ENCODE data around the gene HS6ST1. TPM values are rescaled to one million over a fixed set of nuclear protein-coding genes. Genes with fewer than 3 reads are reported as not detected.
A peak's percentile ranks its signal among the peaks of the same experiment; 100 is the strongest.

HS6ST1 gene
- total and polyA plus RNA-seq, 4 donors: 37.0 to 110 (median 84.7) TPM

DNA sequence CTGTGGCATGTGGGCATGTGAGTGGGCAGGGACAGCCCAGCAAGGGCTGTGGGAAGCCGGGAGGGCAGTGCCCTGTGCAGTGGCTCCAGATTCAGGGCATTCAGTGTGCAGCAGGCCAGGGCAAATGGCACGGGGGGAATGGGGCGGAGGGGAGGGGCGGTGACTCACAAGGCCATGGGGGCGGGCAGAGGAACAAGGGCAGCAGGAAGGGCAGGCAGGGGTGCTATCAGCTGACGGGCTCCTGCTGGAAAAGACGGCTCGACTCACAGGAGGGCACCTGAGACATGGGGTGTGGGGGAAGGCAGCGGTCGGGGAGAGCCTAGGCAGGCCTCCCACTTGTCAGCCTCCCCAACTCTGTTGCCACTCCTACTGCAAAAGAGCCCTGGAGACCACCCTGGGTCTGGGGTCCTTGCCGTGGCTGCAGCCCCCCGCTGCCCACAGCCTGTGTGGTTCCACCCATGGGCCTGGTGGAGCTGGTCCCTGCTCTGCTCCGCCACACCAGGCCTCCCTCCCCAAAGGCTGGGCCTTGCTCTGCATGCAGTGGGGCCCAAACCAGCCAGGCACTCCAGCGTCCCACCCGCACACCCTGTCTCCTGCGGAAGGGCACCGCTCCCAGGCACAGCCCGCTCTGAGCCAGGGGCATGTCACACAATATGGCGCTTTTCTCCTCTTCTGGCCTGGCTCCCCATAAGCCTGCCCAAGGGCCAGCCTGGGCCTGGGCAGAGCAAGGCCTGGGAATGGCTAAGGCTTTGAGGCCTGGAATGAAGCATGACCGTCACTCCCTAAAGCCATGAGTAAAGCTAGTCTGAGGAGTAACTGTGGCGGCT is 25.9 kb downstream of the HS6ST1 start:
- H3K36me3 ChIP-seq (ENCODE audit: control insufficient read depth, insufficient read depth, low read length): peaks cover 47% of the 10 kb centered on the region
- no peak overlapping the region for H3K4me3 ChIP-seq (ENCODE audit: low read depth, low read length)
- peaks cover 61% of the 10 kb centered on the region for H3K4me1 ChIP-seq (ENCODE audit: control insufficient read depth, insufficient read depth, low read length)
- H3K27ac ChIP-seq (ENCODE audit: low read depth, low read length): peak overlapping the region; percentile 67
- H3K9me3 ChIP-seq (ENCODE audit: control insufficient read depth, insufficient read depth, low read length): no peaks in the 10 kb centered on the region
- DNase-seq (ENCODE audit: low read depth in 4 of 6, low spot score in 6 of 6): peak in 1 of 6 donors; percentile 49
- H3K27me3 ChIP-seq (ENCODE audit: control insufficient read depth, insufficient read depth, low read length): no peaks in the 10 kb centered on the region
- 73% methylated on average over 17 of the region's 21 CpGs for WGBS (ENCODE audit: insufficient coverage)

DNA sequence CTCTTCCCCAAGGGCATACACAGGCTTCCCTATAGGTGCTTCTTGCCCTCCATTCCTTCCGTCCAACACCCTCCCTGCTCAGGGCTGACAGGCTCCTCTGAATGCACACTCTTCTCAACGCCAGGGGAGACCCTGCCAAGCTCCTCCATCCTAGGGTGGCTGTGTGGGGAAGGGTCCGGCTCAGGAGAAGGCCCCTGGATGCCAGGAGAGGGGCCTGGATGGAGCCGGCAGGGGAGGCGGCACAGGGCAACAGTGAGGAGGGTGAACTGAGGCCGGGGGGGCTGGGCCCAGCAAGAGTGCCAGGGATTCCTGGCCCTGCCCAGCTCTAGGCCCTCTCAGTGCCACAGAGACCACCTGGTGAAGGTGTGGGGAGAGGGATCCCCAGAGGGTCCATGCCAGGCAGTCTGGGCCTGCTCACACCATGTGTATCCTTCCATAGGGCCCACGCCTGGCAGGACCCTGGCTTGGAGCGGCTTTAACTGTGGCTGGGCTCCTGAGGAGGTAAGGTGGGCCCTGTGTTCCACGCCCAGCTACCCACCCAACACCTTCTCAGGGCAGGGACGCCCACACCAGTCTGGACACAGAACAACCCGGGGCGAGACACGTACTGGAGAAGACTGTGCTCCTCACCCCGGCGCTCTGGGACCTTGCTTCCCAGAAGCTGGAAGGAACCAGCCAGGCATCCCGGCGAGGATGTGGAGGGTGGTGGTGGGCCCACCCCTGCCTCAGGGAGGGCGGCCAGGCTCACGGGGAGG is 26.6 kb downstream of the HS6ST1 start:
- H3K4me3 ChIP-seq (ENCODE audit: low read depth, low read length): no peak overlapping the region
- H3K27ac ChIP-seq (ENCODE audit: low read depth, low read length): no peak overlapping the region
- H3K4me1 ChIP-seq (ENCODE audit: control insufficient read depth, insufficient read depth, low read length): peaks cover 69% of the 10 kb centered on the region
- peaks cover 55% of the 10 kb centered on the region for H3K36me3 ChIP-seq (ENCODE audit: control insufficient read depth, insufficient read depth, low read length)
- 83% methylated on average over 14 of the region's 19 CpGs for WGBS (ENCODE audit: insufficient coverage)
- DNase-seq (ENCODE audit: low read depth in 4 of 6, low spot score in 6 of 6): no peak
- no peaks in the 10 kb centered on the region for H3K9me3 ChIP-seq (ENCODE audit: control insufficient read depth, insufficient read depth, low read length)
- H3K27me3 ChIP-seq (ENCODE audit: control insufficient read depth, insufficient read depth, low read length): no peaks in the 10 kb centered on the region

DNA sequence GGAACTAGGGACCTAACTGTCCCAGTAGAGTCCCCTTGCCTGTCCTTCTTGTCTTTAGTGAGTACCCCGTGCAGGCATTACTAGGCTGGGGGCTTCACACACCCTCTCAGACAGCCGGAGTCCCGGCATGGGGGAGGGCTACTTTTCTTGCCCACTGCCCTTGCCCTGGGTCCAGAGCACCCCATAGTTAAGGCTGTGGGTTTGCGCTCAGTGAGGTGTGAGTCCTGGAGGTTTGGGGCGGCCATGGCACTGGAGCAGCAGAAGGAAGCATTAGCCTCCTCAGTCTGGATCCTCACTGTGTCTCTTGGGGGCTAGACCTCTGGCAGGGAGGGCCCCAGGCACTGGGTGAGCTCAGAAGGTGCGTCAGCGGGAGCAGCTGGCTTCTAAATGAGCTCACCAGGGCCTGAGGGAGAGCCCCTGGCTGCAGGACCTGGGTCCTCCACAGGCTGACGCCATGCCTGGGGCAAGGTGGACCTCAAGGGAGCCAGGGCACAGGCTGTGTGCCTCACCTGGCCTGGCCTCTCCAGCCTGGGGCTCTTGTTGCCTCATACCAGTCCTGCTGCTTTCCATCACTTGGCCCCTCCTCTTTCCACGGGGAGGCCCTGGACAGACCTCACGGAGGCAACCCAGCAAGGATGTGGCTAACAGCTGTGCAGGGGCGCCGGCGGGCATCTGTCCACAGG is 27.4 kb downstream of the HS6ST1 start:
- 88% methylated on average over 12 of the region's 13 CpGs for WGBS (ENCODE audit: insufficient coverage)
- no peaks in the 10 kb centered on the region for H3K9me3 ChIP-seq (ENCODE audit: control insufficient read depth, insufficient read depth, low read length)
- no peaks in the 10 kb centered on the region for H3K27me3 ChIP-seq (ENCODE audit: control insufficient read depth, insufficient read depth, low read length)
- H3K36me3 ChIP-seq (ENCODE audit: control insufficient read depth, insufficient read depth, low read length): peaks cover 61% of the 10 kb centered on the region
- H3K27ac ChIP-seq (ENCODE audit: low read depth, low read length): no peak overlapping the region
- DNase-seq (ENCODE audit: low read depth in 4 of 6, low spot score in 6 of 6): no peak
- H3K4me3 ChIP-seq (ENCODE audit: low read depth, low read length): no peak overlapping the region
- H3K4me1 ChIP-seq (ENCODE audit: control insufficient read depth, insufficient read depth, low read length): peaks cover 76% of the 10 kb centered on the region

DNA sequence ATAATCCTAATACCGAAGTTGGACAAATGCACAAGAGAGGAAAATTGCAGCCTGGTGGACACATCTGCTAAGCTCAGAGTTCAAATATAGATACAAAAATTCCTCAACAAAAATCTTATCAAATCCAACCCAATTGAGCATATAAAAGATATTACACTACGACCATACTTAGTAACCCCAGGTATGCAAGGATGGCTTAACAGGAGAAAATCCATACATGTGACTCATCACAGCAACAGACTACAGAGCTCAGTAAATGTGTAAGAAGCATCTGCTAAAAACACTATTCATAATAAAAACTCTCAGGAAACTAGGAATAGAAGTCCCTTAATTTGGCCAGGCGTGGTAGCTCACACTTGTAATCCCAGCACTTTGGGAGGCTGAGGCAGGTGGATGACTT is 28.3 kb downstream of the HS6ST1 start:
- DNase-seq (ENCODE audit: low read depth in 4 of 6, low spot score in 6 of 6): no peak
- Histone ChIP-seq H3K4me3 (ENCODE audit: low read depth, low read length) (no peak overlapping the region), H3K36me3 (ENCODE audit: control insufficient read depth, insufficient read depth, low read length) (peaks cover 70% of the 10 kb centered on the region), H3K27me3 (ENCODE audit: control insufficient read depth, insufficient read depth, low read length) (no peaks in the 10 kb centered on the region), H3K4me1 (ENCODE audit: control insufficient read depth, insufficient read depth, low read length) (peaks cover 80% of the 10 kb centered on the region), H3K9me3 (ENCODE audit: control insufficient read depth, insufficient read depth, low read length) (no peaks in the 10 kb centered on the region), H3K27ac (ENCODE audit: low read depth, low read length) (no peak overlapping the region)
- WGBS (ENCODE audit: insufficient coverage): 100% methylated on average over 1 of the region's 3 CpGs

DNA sequence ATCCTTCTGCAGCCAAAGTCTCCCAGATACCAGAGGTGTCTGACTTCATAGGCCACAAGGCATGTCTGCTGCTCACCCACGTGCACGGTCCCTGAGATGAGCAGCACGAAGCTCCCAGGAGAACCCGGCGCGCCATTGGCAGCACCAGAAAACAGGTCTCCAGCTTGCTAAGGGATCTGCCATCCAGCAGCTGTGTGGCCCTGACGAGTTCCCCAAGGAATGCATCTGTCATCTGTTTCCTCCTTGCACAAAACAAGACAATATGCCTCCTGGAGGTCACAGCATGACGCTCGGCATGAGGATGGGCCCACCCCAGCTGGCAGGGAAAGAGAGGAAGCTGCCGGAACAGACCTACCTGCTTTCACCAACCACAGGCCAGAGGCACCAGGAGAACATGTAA is 29.2 kb downstream of the HS6ST1 start:
- H3K36me3 ChIP-seq (ENCODE audit: control insufficient read depth, insufficient read depth, low read length): peaks cover 77% of the 10 kb centered on the region
- no peak overlapping the region for H3K27ac ChIP-seq (ENCODE audit: low read depth, low read length)
- peak in 1 of 6 donors; percentile 53 for DNase-seq (ENCODE audit: low read depth in 4 of 6, low spot score in 6 of 6)
- peaks cover 74% of the 10 kb centered on the region for H3K4me1 ChIP-seq (ENCODE audit: control insufficient read depth, insufficient read depth, low read length)
- no peaks in the 10 kb centered on the region for H3K27me3 ChIP-seq (ENCODE audit: control insufficient read depth, insufficient read depth, low read length)
- no peaks in the 10 kb centered on the region for H3K9me3 ChIP-seq (ENCODE audit: control insufficient read depth, insufficient read depth, low read length)
- 48% methylated on average over 7 of the region's 10 CpGs for WGBS (ENCODE audit: insufficient coverage)
- H3K4me3 ChIP-seq (ENCODE audit: low read depth, low read length): no peak overlapping the region

DNA sequence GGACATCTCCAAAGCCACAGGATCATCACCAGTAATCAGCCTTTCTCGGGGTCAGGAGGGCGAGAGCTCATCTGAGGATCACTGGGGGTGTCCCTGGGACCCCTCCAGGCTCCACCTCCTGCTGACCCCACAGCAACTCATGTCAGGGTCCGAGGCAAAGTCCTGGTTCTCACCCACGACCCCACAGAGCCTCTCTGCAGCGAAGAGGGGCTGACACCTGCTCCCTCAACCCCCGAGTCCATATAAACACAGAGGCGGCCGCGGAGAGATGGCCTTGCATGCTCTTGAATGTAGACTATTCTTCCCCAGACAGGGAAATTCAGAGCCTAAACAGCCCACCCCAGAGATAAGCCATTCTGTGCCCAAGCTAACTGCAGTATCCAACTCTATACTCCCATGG is 29.9 kb downstream of the HS6ST1 start:
- no peak overlapping the region for H3K4me3 ChIP-seq (ENCODE audit: low read depth, low read length)
- DNase-seq (ENCODE audit: low read depth in 4 of 6, low spot score in 6 of 6): no peak
- no peaks in the 10 kb centered on the region for H3K9me3 ChIP-seq (ENCODE audit: control insufficient read depth, insufficient read depth, low read length)
- WGBS (ENCODE audit: insufficient coverage): 83% methylated on average over 9 of the region's 9 CpGs
- no peaks in the 10 kb centered on the region for H3K27me3 ChIP-seq (ENCODE audit: control insufficient read depth, insufficient read depth, low read length)
- H3K27ac ChIP-seq (ENCODE audit: low read depth, low read length): no peak overlapping the region
- H3K36me3 ChIP-seq (ENCODE audit: control insufficient read depth, insufficient read depth, low read length): peaks cover 77% of the 10 kb centered on the region
- H3K4me1 ChIP-seq (ENCODE audit: control insufficient read depth, insufficient read depth, low read length): peaks cover 74% of the 10 kb centered on the region

DNA sequence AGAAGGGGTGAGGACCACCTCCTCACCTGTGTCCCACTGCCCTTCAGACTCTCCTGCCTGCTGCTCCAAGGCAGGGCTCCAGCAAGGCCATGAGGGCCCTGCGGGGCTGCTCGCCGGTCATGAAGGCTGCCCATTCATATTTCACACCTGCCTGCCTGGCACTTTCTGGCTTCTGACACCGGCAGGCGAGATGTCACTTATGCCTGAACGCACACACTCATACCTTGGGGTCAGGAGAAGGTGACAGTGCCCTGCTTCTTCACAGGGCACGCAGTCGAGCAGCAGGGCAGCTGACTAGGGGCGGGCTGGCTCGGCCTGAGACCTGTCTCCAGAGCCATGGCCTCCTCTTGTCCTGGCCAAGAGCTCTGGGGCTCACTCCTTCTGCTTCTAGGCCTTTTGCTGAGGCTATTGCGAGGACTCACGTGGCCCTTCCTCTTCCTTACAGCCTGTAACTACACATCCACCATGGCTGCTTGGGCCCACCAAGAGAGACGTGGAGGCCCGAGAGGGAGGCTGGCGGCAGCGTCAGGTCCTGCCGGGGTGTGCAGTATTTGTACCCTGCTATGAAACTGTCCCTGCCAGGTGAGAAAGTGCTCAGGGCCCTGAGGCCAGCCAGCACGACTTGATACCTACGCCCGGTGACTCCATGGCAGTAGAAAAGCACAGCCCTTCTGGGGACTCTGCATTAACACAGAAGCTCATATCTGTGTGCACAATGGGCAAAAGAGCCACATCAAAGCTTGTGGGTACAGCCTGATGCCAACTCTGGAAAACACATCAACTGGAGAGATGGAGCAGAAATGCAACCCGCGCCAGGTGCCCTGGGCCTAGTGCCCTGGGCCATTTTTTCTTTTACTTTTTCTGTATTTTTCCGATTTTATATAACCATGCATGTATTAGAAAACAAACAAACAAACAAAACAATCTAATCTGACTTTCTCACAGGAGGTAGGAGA is 30.6 kb downstream of the HS6ST1 start:
- H3K9me3 ChIP-seq (ENCODE audit: control insufficient read depth, insufficient read depth, low read length): no peaks in the 10 kb centered on the region
- H3K4me3 ChIP-seq (ENCODE audit: low read depth, low read length): no peak overlapping the region
- H3K4me1 ChIP-seq (ENCODE audit: control insufficient read depth, insufficient read depth, low read length): peaks cover 74% of the 10 kb centered on the region
- no peaks in the 10 kb centered on the region for H3K27me3 ChIP-seq (ENCODE audit: control insufficient read depth, insufficient read depth, low read length)
- H3K27ac ChIP-seq (ENCODE audit: low read depth, low read length): no peak overlapping the region
- no peak for DNase-seq (ENCODE audit: low read depth in 4 of 6, low spot score in 6 of 6)
- 80% methylated on average over 22 of the region's 23 CpGs for WGBS (ENCODE audit: insufficient coverage)
- peaks cover 80% of the 10 kb centered on the region for H3K36me3 ChIP-seq (ENCODE audit: control insufficient read depth, insufficient read depth, low read length)

DNA sequence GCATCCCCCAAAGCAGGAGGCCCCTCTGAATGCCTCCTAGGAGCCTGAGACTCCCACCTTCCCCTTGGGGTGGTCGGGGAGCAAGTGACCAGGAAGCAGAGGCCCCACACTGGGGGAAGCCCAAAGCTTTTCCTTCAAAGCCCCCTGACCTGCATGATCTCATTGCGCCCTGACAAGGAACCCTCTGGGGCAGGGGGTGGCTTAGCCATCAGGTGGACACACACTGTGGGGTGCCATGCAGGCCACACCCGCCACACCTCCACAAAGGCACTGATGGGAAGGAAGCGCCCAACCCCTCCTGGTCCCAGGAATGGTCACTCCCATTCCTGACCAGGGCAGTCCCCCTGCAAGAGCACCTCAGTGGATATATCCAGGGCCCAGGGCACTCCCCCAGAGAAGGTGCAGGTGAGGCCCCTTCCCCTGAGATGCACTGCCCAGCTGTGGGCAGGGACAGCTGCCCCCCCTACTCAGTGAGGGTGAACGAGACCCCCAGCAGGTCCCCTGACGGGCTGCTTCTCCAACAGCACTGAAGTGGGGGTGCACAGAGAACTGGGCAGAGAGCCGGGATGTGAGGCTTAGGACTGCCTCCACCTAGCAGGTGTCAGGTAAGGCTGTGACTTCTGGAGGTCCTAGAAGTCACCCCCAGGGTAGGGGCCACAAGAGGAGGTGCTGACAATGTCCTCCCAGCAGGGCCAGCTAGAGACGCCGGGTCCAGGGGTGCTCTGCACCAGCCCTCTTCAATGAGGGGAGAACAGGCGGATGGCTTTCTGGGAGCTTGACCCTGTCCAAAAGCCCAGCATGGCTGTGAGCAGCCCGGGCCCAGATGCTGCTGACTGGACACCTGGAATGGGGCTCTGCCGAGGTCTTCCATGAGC is 31.5 kb downstream of the HS6ST1 start:
- no peaks in the 10 kb centered on the region for H3K9me3 ChIP-seq (ENCODE audit: control insufficient read depth, insufficient read depth, low read length)
- H3K27ac ChIP-seq (ENCODE audit: low read depth, low read length): no peak overlapping the region
- WGBS (ENCODE audit: insufficient coverage): 88% methylated on average over 9 of the region's 12 CpGs
- H3K36me3 ChIP-seq (ENCODE audit: control insufficient read depth, insufficient read depth, low read length): peaks cover 80% of the 10 kb centered on the region
- no peaks in the 10 kb centered on the region for H3K27me3 ChIP-seq (ENCODE audit: control insufficient read depth, insufficient read depth, low read length)
- DNase-seq (ENCODE audit: low read depth in 4 of 6, low spot score in 6 of 6): no peak
- no peak overlapping the region for H3K4me3 ChIP-seq (ENCODE audit: low read depth, low read length)
- H3K4me1 ChIP-seq (ENCODE audit: control insufficient read depth, insufficient read depth, low read length): peaks cover 74% of the 10 kb centered on the region
